Neural cell (in vitro differentiated cells): ENCODE results near the gene PIANP.

Source experiments
- CTCF ChIP-seq: fragments of 450-650 bp; IDR thresholded peaks from 2 replicates; pipeline ENCODE4 v1.5.1; 2014; ENCODE audit warnings: antibody characterized with exemption, mild to moderate bottlenecking, moderate library complexity; ENCODE audit not compliant: poor library complexity, severe bottlenecking
- EP300 ChIP-seq: fragments of 450-650 bp; conservative IDR thresholded peaks from 2 replicates; pipeline ENCODE4 v1.6.1; 2014; ENCODE audit warnings: antibody characterized with exemption, mild to moderate bottlenecking, moderate library complexity; ENCODE audit not compliant: poor library complexity, severe bottlenecking
- TAF1 ChIP-seq: IDR thresholded peaks from 2 replicates; pipeline ENCODE4 v1.6.1; 2012; ENCODE audit warnings: low read depth

GRCh38 chr12:6698352-6699046 lies 2.1 kb downstream of the PIANP start:
- TF ChIP-seq CTCF (no peak), EP300 (no peak), TAF1 (no peak)
